COR-L47 (cell line): ENCODE data around the gene CSF3R.
"Not testable (repeated sequence)": the region's sequence is repeated elsewhere in the genome, so short reads cannot be mapped to it uniquely, and the experiment has no call there.

Experiments used
- DNase-seq: peaks from one replicate; lab custom pipeline; 2025; lab: John Stamatoyannopoulos, UW

CSF3R gene

GRCh38 chr1:36481771-36482723 is 666 bp downstream of the CSF3R start:
- no peak for DNase-seq

- no peak for DNase-seq
Measured at GRCh38 chr1:36481091-36481490, 1.6 kb downstream of the CSF3R start.

- no peak for DNase-seq
Measured at GRCh38 chr1:36480161-36480560, 2.6 kb downstream of the CSF3R start.

- DNase-seq: no peak
Measured at GRCh38 chr1:36479505-36480051, 3.1 kb downstream of the CSF3R start.

GRCh38 chr1:36477615-36478014 is 5.1 kb downstream of the CSF3R start:
- not testable (repeated sequence) for DNase-seq

GRCh38 chr1:36476945-36477344 is 5.8 kb downstream of the CSF3R start:
- no peak for DNase-seq

- no peak for DNase-seq
Measured at GRCh38 chr1:36475910-36476604, 6.7 kb downstream of the CSF3R start.

GRCh38 chr1:36475341-36475740 is 7.4 kb downstream of the CSF3R start:
- DNase-seq: no peak

GRCh38 chr1:36472656-36473055 is 10.1 kb downstream of the CSF3R start:
- DNase-seq: no peak

- no peak for DNase-seq
Measured at GRCh38 chr1:36471830-36472641, 10.7 kb downstream of the CSF3R start.

- no peak for DNase-seq
Measured at GRCh38 chr1:36469163-36469562, 13.6 kb downstream of the CSF3R start.

GRCh38 chr1:36467700-36468455 is 14.8 kb downstream of the CSF3R start:
- no peak for DNase-seq

- no peak for DNase-seq
Measured at GRCh38 chr1:36467027-36467410, 15.7 kb downstream of the CSF3R start.

GRCh38 chr1:36466370-36467026 is 16.2 kb downstream of the CSF3R start:
- no peak for DNase-seq

- no peak for DNase-seq
Measured at GRCh38 chr1:36465731-36466369, 16.9 kb downstream of the CSF3R start.

- DNase-seq: peak; percentile 59
Measured at GRCh38 chr1:36464605-36465393, 17.9 kb downstream of the CSF3R start.

- peak; percentile 90 for DNase-seq
Measured at GRCh38 chr1:36463803-36464604, 18.7 kb downstream of the CSF3R start, which contains the start of gene MRPS15. MRPS15 (minus strand) TSS chr1:36464384; CDS start chr1:36464275, 109 bp downstream.

- DNase-seq: no peak
Measured at GRCh38 chr1:36463463-36463802, 19.3 kb downstream of the CSF3R start.

GRCh38 chr1:36458910-36459309 is 23.8 kb downstream of the CSF3R start:
- no peak for DNase-seq
